ENCODE data around the gene FBN2.

DNA sequence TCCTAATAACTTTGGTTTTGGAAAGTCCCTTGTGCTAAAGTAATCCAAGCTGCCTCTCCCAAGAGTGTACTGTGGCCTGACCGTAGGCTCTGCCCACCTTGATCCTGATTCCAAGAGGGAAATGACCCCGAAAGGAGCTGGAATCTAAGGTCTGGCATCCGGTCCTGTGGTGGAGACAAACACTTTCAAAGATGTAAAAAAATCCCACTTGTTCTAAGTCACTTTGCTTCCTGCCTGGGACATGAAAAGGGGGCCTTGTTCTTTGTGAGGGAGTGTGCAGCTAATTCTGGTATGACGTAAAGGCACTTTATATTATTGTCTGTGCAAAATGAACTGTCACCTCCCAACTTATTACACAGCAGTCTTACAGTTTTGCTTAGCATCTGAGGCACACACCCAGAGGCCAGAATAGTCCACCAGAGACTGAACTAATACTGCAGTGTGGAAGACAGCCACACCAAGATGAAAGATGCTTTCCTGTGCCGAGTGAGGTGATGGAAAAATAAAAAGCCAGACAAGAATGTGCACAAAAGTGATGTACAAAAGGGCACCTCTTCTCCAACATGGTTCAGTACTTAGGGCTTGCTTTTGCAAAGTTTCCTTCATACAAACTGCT is 325.7 kb downstream of the FBN2 start:
- TF ChIP-seq EP300 (IDR thresholded peaks at IDR 0.05) = no peak
- TF ChIP-seq POLR2A (IDR thresholded peaks at IDR 0.05) = no peak
- TF ChIP-seq, protein P1, sequence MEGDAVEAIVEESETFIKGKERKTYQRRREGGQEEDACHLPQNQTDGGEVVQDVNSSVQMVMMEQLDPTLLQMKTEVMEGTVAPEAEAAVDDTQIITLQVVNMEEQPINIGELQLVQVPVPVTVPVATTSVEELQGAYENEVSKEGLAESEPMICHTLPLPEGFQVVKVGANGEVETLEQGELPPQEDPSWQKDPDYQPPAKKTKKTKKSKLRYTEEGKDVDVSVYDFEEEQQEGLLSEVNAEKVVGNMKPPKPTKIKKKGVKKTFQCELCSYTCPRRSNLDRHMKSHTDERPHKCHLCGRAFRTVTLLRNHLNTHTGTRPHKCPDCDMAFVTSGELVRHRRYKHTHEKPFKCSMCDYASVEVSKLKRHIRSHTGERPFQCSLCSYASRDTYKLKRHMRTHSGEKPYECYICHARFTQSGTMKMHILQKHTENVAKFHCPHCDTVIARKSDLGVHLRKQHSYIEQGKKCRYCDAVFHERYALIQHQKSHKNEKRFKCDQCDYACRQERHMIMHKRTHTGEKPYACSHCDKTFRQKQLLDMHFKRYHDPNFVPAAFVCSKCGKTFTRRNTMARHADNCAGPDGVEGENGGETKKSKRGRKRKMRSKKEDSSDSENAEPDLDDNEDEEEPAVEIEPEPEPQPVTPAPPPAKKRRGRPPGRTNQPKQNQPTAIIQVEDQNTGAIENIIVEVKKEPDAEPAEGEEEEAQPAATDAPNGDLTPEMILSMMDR (IDR thresholded peaks at IDR 0.05) = no peak
